ENCODE data around the gene CACNA1I.

DNA sequence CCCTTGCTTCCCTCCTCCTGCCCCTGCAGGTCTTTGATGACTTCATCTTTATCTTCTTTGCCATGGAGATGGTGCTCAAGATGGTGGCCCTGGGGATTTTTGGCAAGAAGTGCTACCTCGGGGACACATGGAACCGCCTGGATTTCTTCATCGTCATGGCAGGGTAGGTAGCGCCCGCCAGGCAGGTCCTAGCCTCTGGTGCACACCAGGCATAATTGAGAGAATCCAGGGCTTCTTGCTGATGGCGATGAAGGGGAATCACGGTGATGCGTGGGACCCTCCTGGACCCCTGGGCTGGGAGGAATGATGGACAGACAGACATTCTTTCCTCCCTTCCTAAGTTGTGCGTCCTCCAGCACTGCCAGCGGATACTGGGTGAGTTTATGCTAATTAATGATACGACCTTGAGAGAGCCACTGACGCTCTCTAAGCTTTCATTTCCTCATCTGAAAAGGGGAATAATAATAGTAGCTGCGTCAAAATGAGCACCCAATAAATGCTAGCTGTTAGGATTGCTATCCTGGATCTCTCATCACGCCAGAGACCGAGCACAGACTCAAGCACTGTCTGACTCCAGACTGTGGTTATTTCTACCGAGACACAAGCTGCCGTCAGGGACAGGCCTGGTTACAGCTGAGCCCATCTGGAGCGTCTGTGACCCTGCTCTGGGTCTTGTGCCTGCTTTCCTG is 30.1 kb downstream of the CACNA1I start:
- TF ChIP-seq, protein P1, sequence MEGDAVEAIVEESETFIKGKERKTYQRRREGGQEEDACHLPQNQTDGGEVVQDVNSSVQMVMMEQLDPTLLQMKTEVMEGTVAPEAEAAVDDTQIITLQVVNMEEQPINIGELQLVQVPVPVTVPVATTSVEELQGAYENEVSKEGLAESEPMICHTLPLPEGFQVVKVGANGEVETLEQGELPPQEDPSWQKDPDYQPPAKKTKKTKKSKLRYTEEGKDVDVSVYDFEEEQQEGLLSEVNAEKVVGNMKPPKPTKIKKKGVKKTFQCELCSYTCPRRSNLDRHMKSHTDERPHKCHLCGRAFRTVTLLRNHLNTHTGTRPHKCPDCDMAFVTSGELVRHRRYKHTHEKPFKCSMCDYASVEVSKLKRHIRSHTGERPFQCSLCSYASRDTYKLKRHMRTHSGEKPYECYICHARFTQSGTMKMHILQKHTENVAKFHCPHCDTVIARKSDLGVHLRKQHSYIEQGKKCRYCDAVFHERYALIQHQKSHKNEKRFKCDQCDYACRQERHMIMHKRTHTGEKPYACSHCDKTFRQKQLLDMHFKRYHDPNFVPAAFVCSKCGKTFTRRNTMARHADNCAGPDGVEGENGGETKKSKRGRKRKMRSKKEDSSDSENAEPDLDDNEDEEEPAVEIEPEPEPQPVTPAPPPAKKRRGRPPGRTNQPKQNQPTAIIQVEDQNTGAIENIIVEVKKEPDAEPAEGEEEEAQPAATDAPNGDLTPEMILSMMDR (IDR thresholded peaks at IDR 0.05; ENCODE audit: insufficient read depth, low read depth, low read length) = no peak
- TF ChIP-seq EZH2 (IDR thresholded peaks at IDR 0.05; ENCODE audit: insufficient read depth, low read length) = no peak

Measured in astrocyte (in vitro differentiated cells and primary cell).